Lower lobe of right lung (tissue), 2 donors: Measurements from ENCODE around the gene NSF. TPM values are rescaled to one million over a fixed set of nuclear protein-coding genes. Genes with fewer than 3 reads are reported as not detected.
"Not testable (repeated sequence)": the region's sequence is repeated elsewhere in the genome, so short reads cannot be mapped to it uniquely, and the experiment has no call there.

ENCODE experiments used
- ATAC-seq, 2 donors: fragments of 200-7000 bp; cut with Tn5 transposase; one replicate each; pipeline ENCODE4 v1.9.1; 2020 to 2022; ENCODE audit warnings: mild to moderate bottlenecking in 2 of 2, moderate library complexity in 2 of 2
- DNase-seq: peaks from one replicate; pipeline ENCODE4 v3.0.0-alpha.2; 2020
- H3K27ac ChIP-seq: fragments of 200-600 bp; one replicate; pipeline ENCODE4 v1.8.0; 2022
- H3K27me3 ChIP-seq: fragments of 200-600 bp; one replicate; pipeline ENCODE4 v1.8.0; 2022; ENCODE audit warnings: low read depth
- H3K36me3 ChIP-seq: fragments of 200-600 bp; one replicate; pipeline ENCODE4 v1.8.0; 2022; ENCODE audit warnings: mild to moderate bottlenecking
- H3K4me1 ChIP-seq: fragments of 200-600 bp; one replicate; pipeline ENCODE4 v1.8.0; 2022
- H3K4me3 ChIP-seq: fragments of 200-600 bp; one replicate; pipeline ENCODE4 v1.8.0; 2022; ENCODE audit warnings: mild to moderate bottlenecking
- H3K9me3 ChIP-seq: fragments of 200-600 bp; one replicate; pipeline ENCODE4 v1.8.0; 2022
- intact Hi-C: fragments of 100-400 bp; cut with DNase I; formaldehyde crosslinking; loops from one replicate; pipeline ENCODE4 v1.11.0; 2022
- long read RNA-seq: library from polyadenylated mRNA; unstranded; transcript quantifications from one replicate; pipeline ENCODE4 v2.0.0, GENCODE V29; 2021
- total RNA-seq: library from RNA; stranded (reverse); fragmentation: NEBNext Ultra II Directional; extraction: Animal tissue kit (Norgen Biotek cat#: 25700); gene quantifications from one replicate; pipeline ENCODE4 v1.2.1, GENCODE V29; 2021
- donor health status: DM: no; HTN: yes; CAD: no; lungs with severe emphysema.

Gene NSF
- total RNA-seq, result 52.7 TPM
- long read RNA-seq, transcript NSF-201 (21 exons, 3,983 nt), result major isoform, 65 of 90 reads
- long read RNA-seq, partial matches to known transcripts, result 12 of 90 reads
- long read RNA-seq, other reads (novel, unspliced or antisense), result 12 of 90 reads

GRCh38 chr17:46590157-46591146 lies at the start of gene NSF:
TSS of gene NSF (plus strand) at chr17:46590669. CDS start at chr17:46590776, 107 bp downstream.
- H3K36me3 ChIP-seq, H3K27ac ChIP-seq, H3K4me1 ChIP-seq, H3K27me3 ChIP-seq, H3K9me3 ChIP-seq, H3K4me3 ChIP-seq, intact Hi-C loops, DNase-seq: not testable (repeated sequence)
- peak; percentile 99 for ATAC-seq

- H3K4me1 ChIP-seq, H3K27ac ChIP-seq, H3K27me3 ChIP-seq, ATAC-seq, intact Hi-C loops, H3K4me3 ChIP-seq, DNase-seq, H3K9me3 ChIP-seq: not testable (repeated sequence)
- H3K36me3 ChIP-seq, result peaks cover 21% of the 10 kb centered on the region
Observed at GRCh38 chr17:46548607-46549006, 41.9 kb upstream of the NSF start.

GRCh38 chr17:46559155-46559554 lies 31.3 kb upstream of the NSF start:
- peak in 1 of 2 donors; percentile 52 for ATAC-seq
- DNase-seq, H3K36me3 ChIP-seq, H3K4me1 ChIP-seq, intact Hi-C loops, H3K27ac ChIP-seq, H3K4me3 ChIP-seq, H3K9me3 ChIP-seq, H3K27me3 ChIP-seq: not testable (repeated sequence)

GRCh38 chr17:46560048-46560447 lies 30.4 kb upstream of the NSF start:
- H3K4me1 ChIP-seq, H3K27me3 ChIP-seq, H3K27ac ChIP-seq, H3K36me3 ChIP-seq, H3K9me3 ChIP-seq, H3K4me3 ChIP-seq, intact Hi-C loops, DNase-seq: not testable (repeated sequence)
- ATAC-seq, result peak; percentile 62 to 87

DNA sequence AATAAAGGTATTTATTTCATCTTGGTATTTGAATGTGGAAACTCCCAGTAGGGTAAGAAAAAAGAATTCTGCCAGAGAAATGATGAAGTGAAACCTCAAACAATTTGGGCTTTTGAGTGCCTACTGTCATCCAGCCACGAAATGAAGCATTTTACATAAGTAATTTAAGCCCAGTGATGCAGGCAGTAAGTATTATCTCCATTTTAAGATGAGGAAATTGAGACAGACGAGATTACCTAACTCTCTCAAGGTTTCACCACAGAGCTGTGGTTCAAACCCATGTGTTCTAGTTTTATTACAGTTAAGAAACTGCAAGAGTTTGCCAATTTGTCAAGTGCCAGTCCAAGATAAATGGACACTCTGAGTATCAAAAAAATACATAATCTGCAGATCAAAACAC lies 24.2 kb upstream of the NSF start:
- intact Hi-C loops, H3K9me3 ChIP-seq, H3K4me3 ChIP-seq, H3K4me1 ChIP-seq, H3K27ac ChIP-seq, H3K27me3 ChIP-seq, DNase-seq, H3K36me3 ChIP-seq: not testable (repeated sequence)
- peak; percentile 39 to 73 for ATAC-seq

- ATAC-seq, H3K4me1 ChIP-seq, H3K36me3 ChIP-seq, H3K27ac ChIP-seq, intact Hi-C loops, H3K27me3 ChIP-seq, H3K9me3 ChIP-seq, DNase-seq, H3K4me3 ChIP-seq: not testable (repeated sequence)
Observed at GRCh38 chr17:46566980-46567379, 23.5 kb upstream of the NSF start.

- intact Hi-C loops, H3K36me3 ChIP-seq, H3K4me1 ChIP-seq, H3K27ac ChIP-seq, DNase-seq, ATAC-seq, H3K4me3 ChIP-seq, H3K9me3 ChIP-seq, H3K27me3 ChIP-seq: not testable (repeated sequence)
Observed at GRCh38 chr17:46571796-46572195, 18.7 kb upstream of the NSF start.

DNA sequence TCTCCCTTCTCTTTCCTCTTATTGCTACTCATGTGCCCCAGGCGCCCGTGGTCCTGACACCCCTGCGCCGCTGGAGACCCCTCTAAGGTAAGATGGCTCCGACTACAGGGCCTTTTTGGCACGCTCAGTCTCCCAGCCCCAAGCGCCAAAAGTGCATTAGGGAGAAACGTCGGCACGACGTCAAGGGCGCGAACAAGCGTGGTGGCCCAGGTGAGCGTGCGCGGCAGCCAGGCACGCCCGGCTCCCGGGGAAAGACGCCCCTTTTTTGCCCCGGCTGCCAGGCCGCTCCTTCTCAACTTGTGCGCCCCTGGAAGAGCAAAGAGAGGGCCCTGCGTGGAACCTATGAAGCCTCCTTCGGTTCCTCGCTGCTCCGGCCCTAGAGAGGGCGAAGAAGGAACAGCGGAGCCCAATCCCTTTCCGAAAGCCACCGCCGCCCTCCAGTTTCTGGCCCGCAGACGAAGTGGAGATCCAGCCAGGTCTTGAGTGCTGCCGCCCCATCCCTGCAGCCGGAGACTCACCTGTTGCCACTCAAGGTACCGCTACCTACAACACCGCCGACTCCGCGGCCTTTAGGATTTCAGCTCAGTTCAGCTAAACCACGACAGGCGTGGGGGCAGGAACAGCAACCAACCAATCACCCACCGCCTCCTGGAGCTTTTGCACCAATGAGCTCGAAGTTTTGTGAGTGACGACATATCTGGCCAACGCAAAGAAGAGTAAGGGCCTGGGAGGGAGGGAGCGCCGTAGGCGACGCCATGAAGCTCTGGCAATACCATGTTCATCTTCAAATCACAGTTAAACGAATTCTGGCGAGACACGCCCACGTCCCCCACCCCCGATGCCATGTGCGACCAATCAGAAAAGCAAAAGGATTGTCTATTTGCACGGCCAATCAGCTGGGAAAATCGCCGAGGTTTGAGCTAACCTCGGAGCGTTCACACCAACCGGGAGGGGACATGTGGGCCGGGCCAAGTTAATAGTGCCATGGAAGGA lies 11.1 kb upstream of the NSF start, which contains the start of gene ARL17A:
TSS of gene ARL17A (minus strand) at position 609 of the 993 bp plus-strand sequence. CDS start 3,369 bp downstream, outside the sequence.
- peak within 1 kb of the TSS; percentile 45 for H3K4me3 ChIP-seq
- ATAC-seq (peak; percentile 98 to 99), DNase-seq (peak; percentile 88)
- H3K4me1 ChIP-seq, intact Hi-C loops, H3K27me3 ChIP-seq, H3K27ac ChIP-seq, H3K36me3 ChIP-seq, H3K9me3 ChIP-seq: not testable (repeated sequence)

GRCh38 chr17:46580082-46580481 lies 10.4 kb upstream of the NSF start:
- H3K4me3 ChIP-seq, result peak overlapping the region; percentile 45
- H3K9me3 ChIP-seq, H3K4me1 ChIP-seq, H3K27ac ChIP-seq, intact Hi-C loops, DNase-seq, H3K27me3 ChIP-seq, ATAC-seq, H3K36me3 ChIP-seq: not testable (repeated sequence)

DNA sequence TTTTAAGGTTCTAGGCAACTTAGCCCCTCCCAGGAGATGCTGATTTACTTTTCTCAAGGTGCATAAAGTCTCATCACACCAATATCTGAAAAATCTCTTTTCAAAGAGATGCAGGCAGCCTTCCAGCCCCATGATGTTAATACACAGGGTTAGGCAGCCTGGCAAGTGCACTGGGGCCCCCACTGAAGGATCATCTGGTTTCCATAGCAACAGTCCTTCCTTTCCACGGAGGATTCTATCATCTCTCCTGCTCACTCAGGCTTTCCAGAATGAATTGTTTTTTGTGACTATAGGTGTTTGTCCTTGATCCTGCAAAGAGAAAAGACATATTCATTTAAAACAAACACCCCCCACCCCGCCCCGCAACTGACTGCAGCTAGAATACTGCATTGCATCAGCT lies 5.0 kb upstream of the NSF start:
- H3K4me3 ChIP-seq, ATAC-seq, H3K4me1 ChIP-seq, DNase-seq, H3K27ac ChIP-seq, H3K27me3 ChIP-seq, intact Hi-C loops, H3K9me3 ChIP-seq, H3K36me3 ChIP-seq: not testable (repeated sequence)

GRCh38 chr17:46591332-46591731 lies 863 bp downstream of the NSF start:
- H3K4me3 ChIP-seq, H3K27ac ChIP-seq, DNase-seq, H3K4me1 ChIP-seq, intact Hi-C loops, H3K9me3 ChIP-seq, H3K36me3 ChIP-seq, H3K27me3 ChIP-seq: not testable (repeated sequence)
- ATAC-seq, result peak; percentile 71 to 84

DNA sequence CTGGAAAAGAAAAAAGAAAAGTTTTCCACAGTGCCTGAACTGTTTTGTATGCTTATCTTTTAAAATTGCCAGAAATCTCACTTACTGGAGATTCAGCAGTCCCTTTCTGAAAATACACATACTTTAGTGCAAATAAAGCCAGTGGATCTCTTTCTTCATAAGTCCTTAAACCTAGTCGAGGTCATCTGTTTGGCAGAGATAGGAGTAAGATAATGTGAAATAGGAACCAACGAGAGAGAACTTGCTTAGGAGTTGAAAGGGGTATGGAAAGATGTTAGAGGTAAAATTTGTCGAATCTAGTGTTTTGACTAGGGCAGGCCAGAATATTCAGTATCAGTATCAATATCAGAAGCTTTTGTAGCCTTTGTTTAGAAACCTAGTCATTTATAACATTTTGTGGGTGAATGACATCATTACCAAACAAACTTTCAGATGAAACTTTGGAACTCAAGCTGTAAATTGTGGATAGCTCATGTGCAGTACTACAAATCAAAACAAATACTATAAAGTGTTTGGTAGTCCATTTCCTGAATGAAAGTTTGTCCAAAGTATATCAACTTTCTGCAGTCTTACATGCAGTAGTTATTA lies 8.0 kb downstream of the NSF start:
- H3K36me3 ChIP-seq, ATAC-seq, DNase-seq, H3K27me3 ChIP-seq, H3K4me3 ChIP-seq, H3K4me1 ChIP-seq, H3K9me3 ChIP-seq, H3K27ac ChIP-seq, intact Hi-C loops: not testable (repeated sequence)

GRCh38 chr17:46600767-46601166 lies 10.3 kb downstream of the NSF start:
- DNase-seq, H3K4me3 ChIP-seq, H3K27me3 ChIP-seq, ATAC-seq, H3K4me1 ChIP-seq, H3K9me3 ChIP-seq, intact Hi-C loops, H3K36me3 ChIP-seq, H3K27ac ChIP-seq: not testable (repeated sequence)
